ENCODE measurements around the gene SMYD1.

Gene SMYD1

DNA sequence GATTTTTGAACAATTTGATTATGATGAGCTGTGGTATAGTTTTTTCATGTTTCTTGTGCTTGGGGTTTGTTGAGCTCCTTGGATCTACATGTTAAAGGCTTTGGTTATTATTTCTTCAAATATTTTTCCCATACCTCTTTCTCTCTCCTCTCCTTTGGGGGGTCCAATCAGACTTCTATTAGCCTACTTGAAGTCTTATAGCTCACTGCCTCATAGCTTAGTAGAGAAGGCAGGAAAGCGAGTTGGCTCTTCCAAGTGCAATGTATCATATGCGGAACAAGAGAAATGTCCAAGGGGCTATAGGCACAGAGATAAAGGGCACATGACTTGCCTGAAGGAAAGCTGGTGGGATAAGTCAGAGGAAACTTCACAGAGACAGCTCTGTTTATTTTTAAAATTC lies 74.3 kb downstream of the SMYD1 start:
- no peak for DNase-seq (ENCODE audit: low read depth in 2 of 2)

DNA sequence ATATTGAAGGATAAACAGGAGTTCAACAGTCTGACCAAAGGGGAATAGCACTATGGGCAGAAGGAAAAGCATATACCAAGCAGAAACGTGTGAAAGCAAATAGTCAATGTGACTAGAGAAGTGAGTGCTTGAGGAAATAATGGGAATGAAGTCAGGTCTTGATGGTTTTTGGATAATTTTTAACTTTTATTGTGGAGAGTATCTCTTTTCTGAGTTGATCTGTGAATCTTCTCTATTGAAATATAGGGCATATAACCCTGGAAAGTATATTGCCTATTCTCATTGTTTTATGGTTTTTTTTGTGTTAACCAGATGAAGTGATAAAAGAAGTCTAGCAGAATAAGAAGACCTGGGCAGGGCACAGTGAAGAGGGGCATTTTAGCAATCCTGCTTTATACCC lies 76.6 kb downstream of the SMYD1 start:
- no peak for DNase-seq (ENCODE audit: low read depth in 2 of 2)

DNA sequence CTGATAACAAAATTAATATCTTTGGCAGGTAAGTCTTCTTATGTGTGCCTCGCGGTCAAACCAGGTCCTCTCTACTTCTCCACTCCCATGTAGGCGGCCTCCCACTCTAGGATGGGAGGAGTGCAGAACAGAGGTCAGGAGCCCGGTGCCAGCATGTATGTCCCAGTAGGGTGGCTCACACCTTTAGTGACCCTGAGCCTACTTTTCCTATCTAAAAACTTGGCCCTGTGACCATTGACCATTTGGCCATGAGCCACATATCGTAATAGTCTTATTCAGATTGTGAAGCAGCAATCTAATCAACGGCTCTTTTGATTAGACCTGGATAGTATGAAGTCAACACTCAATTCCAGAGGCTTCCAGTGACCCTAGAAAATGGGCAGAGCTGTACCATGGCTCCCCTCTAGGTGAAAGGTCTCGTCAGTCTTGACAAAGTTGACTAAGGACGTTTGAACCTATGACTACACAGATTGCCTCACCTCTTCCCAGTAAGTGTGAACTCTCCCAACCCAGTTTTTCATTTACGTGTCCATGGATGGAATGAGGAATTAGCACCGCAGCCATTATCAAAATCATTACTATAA lies 77.4 kb downstream of the SMYD1 start:
- DNase-seq (ENCODE audit: low read depth in 2 of 2): no peak

DNA sequence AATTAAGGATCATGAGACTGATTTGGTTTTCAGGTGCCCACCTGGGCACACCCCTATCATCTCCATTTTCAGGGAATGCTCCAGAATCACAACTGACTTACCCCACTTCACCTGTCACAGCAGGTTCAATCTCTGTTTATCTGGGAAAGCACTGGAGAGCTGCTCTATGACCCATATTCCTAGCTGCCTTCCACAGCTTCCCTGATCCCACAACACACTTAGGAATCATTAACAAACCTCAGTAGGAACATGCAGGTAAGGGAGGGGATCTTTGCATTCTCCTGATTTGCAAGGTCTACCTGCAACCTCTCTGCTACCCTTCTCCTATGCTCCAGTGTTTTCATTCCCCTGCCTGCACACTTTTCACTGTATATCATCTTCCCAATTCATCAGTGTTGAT lies 79.0 kb downstream of the SMYD1 start:
- no peak for DNase-seq (ENCODE audit: low read depth in 2 of 2)

DNA sequence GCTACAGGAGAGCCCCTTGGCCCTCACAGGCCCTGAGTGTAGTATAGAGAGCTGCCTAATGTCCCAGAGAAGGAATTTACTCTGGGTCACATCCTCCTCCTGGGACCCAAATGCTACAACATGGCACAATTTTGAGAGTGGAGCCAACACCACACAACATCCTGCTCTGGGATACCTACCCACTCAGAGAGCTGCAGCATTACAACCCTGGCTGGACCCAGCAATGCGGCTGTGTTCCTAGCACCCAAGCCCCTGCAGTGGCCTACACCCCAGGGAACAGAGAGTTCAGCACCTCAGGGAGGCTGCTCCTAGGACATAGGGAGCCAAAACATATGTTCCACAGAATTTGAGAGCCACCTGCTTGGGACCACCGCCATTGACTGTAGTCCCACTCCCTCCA lies 79.5 kb downstream of the SMYD1 start:
- no peak for DNase-seq (ENCODE audit: low read depth in 2 of 2)

DNA sequence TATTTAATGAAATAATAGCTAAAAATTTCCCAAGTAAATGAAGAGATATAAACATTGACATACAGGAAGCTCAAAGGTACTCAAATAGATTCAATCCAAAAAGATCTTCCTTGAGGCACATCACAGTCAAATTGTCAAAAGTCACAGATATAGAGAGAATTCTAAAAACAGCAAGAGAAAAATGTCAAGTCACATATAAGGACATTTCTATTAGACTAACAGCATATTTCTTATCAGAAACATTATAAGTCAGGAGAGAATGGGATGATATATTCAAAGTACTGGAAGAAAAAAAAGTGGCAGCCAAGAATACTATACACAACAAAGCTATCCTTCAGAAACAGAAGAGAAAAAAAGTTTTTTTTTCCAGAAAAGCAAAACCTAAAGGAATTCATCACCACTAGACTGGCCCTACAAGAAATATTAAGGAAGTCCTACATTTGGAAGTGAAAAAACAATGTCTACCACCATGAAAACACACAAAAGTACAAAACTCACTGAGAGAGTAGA lies 81.4 kb downstream of the SMYD1 start:
- DNase-seq (ENCODE audit: low read depth in 2 of 2): no peak

DNA sequence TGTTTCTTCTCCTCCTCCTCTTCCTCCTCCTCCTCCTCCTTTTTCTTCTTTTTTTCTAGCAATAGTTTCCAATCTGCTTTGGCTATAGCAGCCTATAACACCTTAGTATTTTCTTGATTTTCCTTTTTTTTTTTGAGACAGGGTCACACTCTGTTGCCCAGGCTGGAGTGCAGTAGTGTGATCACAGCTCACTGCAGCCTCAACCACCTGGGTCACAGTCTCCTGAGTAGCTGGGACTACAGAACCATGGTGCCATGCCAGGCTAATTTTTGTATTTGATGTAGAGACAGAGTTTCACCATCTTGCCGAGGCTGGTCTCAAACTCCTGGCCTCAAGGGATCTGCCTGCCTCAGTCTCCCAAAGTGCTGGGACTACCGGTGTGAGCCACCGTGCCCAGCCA lies 91.9 kb downstream of the SMYD1 start:
- no peak for DNase-seq (ENCODE audit: low read depth in 2 of 2)

DNA sequence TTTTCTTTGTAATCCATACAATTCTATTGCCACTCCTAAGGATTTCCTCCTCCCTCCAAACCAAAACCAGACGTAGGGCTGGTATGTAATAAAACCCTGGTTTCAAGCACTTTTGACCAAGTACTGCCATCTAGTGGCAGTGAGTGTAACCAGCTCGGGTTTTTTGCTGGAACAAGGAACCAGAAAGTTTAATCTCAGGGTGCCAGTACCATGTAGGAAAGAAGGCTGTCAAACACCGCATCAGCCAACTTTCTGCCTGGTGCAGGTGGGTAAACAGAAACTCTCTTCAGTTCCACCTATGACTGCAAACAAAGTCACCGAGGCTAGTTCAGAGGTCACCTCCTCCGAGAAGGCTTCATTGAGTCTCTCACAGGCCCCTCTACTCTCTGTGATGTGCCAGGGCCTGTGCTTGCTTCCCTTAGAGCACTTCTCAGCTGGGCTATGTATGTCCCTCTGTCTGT lies 92.4 kb downstream of the SMYD1 start:
- peak in 1 of 2 donors; percentile 26 for DNase-seq (ENCODE audit: low read depth in 2 of 2)

DNA sequence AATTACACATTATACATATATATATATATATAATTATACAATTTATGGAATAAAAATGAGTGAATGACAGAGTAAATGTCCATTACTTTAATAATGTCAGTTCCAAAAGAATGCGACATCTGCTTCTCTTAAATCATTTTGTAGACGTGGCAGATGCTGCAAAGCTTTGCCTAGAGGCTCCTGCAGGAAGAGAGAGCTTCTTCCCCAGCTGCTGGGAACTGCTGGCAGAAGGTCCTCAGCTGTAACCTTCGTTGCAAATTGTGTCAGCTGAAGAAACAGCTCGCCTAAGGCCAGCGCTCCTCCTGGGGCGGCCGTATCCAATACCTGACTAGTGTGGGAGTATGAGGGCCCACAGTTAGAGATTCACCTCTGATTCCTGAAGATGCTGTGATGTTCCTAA lies 92.9 kb downstream of the SMYD1 start:
- DNase-seq (ENCODE audit: low read depth in 2 of 2): no peak

DNA sequence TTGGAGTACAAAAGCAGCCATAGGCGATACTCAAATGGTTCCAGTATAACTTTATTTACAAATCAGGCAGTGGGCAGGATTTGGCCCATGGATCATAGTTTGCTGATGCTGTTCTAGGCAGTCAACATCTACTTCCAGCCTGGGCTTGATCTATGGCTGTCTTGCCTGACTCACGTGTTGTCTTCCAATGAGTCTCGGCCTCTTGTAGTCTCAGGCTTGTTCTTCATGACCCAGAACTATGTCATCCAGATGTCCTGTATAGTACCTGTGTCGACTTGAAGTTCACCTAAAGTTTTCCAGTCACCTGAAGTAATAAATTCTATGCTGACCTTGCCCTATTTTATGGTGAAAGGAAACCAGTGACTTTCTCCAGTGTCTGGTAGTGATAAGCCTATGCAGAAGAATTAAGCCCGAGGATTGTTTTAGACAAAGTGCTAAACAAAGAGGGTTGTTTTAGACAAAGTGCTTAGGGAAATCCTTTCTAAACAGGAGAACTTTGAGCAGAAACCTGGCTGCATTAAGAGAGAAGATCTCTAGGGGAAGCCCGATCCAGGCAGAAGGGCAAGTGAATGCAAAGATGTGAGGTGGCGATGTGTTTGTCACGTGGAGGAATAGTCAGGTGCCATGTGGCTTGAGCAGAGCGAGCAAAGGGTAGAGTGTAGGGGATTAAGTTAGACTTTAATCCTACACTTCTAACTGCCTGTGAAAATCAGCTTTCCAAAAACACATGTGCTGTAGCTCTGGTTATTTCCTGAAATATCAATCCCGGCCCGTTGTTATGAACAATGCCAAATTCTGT lies 94.0 kb downstream of the SMYD1 start:
- no peak for DNase-seq (ENCODE audit: low read depth in 2 of 2)
